Adipocyte (in vitro differentiated cells): ENCODE measurements around the gene SEC23B.
A peak's percentile ranks its signal among the peaks of the same experiment; 100 is the strongest.

Experiments
- DNase-seq: peaks from one replicate; pipeline ENCODE4 v3.0.0-alpha.2; 2015; ENCODE audit warnings: low read depth
- H3K27me3 ChIP-seq: replicated peaks from 2 replicates; pipeline ENCODE4 v1.7.0; 2013; ENCODE audit warnings: mild to moderate bottlenecking, low read length, moderate library complexity; ENCODE audit not compliant: control insufficient read depth, insufficient read depth
- H3K36me3 ChIP-seq: 2 replicates; pipeline ENCODE4 v1.7.0; 2013; ENCODE audit warnings: low read length, mild to moderate bottlenecking, moderate library complexity; ENCODE audit not compliant: control insufficient read depth, insufficient read depth, severe bottlenecking
- H3K4me1 ChIP-seq: 2 replicates; pipeline ENCODE4 v1.7.0; 2013; ENCODE audit warnings: mild to moderate bottlenecking, low read length, moderate library complexity; ENCODE audit not compliant: control insufficient read depth, insufficient read depth
- H3K4me3 ChIP-seq: 2 replicates; pipeline ENCODE4 v1.7.0; 2013; ENCODE audit warnings: mild to moderate bottlenecking, low read length, moderate library complexity
- H3K9ac ChIP-seq: 2 replicates; pipeline ENCODE4 v1.7.0; 2013; ENCODE audit warnings: mild to moderate bottlenecking, low read length, moderate library complexity
- H3K9me3 ChIP-seq: 2 replicates; pipeline ENCODE4 v1.7.0; 2013; ENCODE audit warnings: mild to moderate bottlenecking, low read length, moderate library complexity; ENCODE audit not compliant: control insufficient read depth

SEC23B gene

GRCh38 chr20:18553746-18554145, 46.0 kb downstream of the SEC23B start:
- no peak overlapping the region for H3K4me3 ChIP-seq
- no peak overlapping the region for H3K9ac ChIP-seq
- H3K4me1 ChIP-seq, result no peaks in the 10 kb centered on the region
- peaks cover 81% of the 10 kb centered on the region for H3K36me3 ChIP-seq
- no peaks in the 10 kb centered on the region for H3K27me3 ChIP-seq
- no peak for DNase-seq
- no peaks in the 10 kb centered on the region for H3K9me3 ChIP-seq

GRCh38 chr20:18566892-18567738, 59.4 kb downstream of the SEC23B start, which contains the start of gene SMIM26:
SMIM26 (plus strand) TSS chr20:18567432; CDS start chr20:18567479, 47 bp downstream.
- peak within 1 kb of the TSS; percentile 98 for H3K9ac ChIP-seq
- H3K9me3 ChIP-seq, result no peaks in the 10 kb centered on the region
- peak within 1 kb of the TSS; percentile 97 for H3K4me3 ChIP-seq
- H3K36me3 ChIP-seq, result peaks cover 20% of the 10 kb centered on the region
- DNase-seq, result peak; percentile 97
- peaks cover under 1% of the 10 kb centered on the region for H3K4me1 ChIP-seq
- no peaks in the 10 kb centered on the region for H3K27me3 ChIP-seq

DNA sequence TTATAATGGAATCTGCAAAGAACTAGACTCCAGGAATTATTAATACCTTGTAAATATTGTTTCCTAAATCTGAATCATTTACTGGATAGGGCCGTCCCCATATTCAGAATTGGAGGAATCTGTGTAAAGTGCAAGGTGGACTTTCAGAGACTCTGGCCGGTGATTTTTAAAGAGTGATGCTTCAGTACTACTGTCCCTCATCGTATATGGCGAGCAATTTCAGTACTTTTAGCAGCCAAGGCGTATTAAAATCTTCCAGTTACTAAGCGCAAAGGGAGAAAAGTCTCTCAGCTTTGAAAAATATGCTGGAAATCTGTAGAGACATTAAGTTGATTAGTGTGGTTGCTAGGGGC, 60.0 kb downstream of the SEC23B start:
- no peaks in the 10 kb centered on the region for H3K9me3 ChIP-seq
- H3K4me1 ChIP-seq, result no peaks in the 10 kb centered on the region
- H3K4me3 ChIP-seq, result peak overlapping the region; percentile 97
- H3K27me3 ChIP-seq, result no peaks in the 10 kb centered on the region
- H3K9ac ChIP-seq, result peak overlapping the region; percentile 98
- peaks cover 18% of the 10 kb centered on the region for H3K36me3 ChIP-seq
- peak; percentile 52 for DNase-seq

- no peak for DNase-seq
- Histone ChIP-seq H3K36me3 (peaks cover 15% of the 10 kb centered on the region), H3K9me3 (no peaks in the 10 kb centered on the region), H3K4me3 (no peak overlapping the region), H3K27me3 (no peaks in the 10 kb centered on the region), H3K4me1 (no peaks in the 10 kb centered on the region), H3K9ac (no peak overlapping the region)
Measured at GRCh38 chr20:18571009-18571408, 63.3 kb downstream of the SEC23B start.

- H3K36me3 ChIP-seq, result peaks cover 15% of the 10 kb centered on the region
- H3K9me3 ChIP-seq, result no peaks in the 10 kb centered on the region
- H3K4me1 ChIP-seq, result no peaks in the 10 kb centered on the region
- DNase-seq, result no peak
- H3K4me3 ChIP-seq, result no peak overlapping the region
- no peak overlapping the region for H3K9ac ChIP-seq
- H3K27me3 ChIP-seq, result no peaks in the 10 kb centered on the region
Measured at GRCh38 chr20:18571578-18571977, 63.8 kb downstream of the SEC23B start.

DNA sequence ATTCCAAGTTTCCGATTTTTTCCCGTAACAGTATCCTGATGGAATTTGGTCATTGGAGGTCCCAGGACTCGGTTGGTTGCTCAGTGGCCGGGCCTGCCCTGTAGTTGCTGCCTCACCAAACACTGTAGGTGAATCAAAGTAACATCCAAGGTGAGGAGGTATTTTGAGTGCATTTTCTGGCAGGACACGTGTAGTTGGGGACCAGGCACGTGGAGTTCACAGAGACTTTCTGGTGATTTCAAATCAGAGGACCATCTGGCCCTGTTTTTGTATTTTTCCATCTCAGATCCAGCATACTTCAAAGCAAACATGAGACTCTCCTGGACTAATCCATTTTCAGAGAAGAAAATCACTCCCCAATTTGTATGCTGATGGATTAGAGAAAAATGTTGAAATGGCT, 70.2 kb downstream of the SEC23B start:
- Histone ChIP-seq H3K27me3 (no peaks in the 10 kb centered on the region), H3K9ac (no peak overlapping the region), H3K4me1 (no peaks in the 10 kb centered on the region), H3K4me3 (no peak overlapping the region), H3K36me3 (no peaks in the 10 kb centered on the region), H3K9me3 (no peaks in the 10 kb centered on the region)
- DNase-seq, result no peak

GRCh38 chr20:18578581-18578980, 70.8 kb downstream of the SEC23B start:
- no peak for DNase-seq
- no peak overlapping the region for H3K9ac ChIP-seq
- H3K4me1 ChIP-seq, result no peaks in the 10 kb centered on the region
- no peak overlapping the region for H3K4me3 ChIP-seq
- H3K27me3 ChIP-seq, result no peaks in the 10 kb centered on the region
- no peaks in the 10 kb centered on the region for H3K9me3 ChIP-seq
- no peaks in the 10 kb centered on the region for H3K36me3 ChIP-seq

DNA sequence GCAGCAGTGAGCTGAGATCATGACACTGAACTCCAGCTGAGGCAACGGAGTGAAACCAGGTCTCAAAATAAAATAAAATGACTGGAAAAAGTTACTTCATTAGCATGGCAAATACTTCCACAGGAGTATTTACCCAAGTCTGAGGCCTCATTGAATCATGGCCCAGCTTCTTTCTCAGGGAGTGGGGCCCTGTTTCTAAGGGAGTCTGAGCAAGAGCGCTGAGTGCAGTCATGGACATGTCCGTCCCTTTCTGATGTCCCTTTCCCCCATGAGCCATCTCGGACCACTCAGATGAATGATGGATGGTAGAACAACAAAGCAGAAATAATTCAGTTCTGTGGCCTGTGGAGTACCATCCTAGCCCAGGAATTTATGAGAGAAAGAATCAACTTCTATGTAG, 72.3 kb downstream of the SEC23B start:
- H3K9me3 ChIP-seq, result no peaks in the 10 kb centered on the region
- H3K36me3 ChIP-seq, result no peaks in the 10 kb centered on the region
- DNase-seq, result no peak
- H3K4me1 ChIP-seq, result no peaks in the 10 kb centered on the region
- no peaks in the 10 kb centered on the region for H3K27me3 ChIP-seq
- H3K4me3 ChIP-seq, result no peak overlapping the region
- no peak overlapping the region for H3K9ac ChIP-seq

DNA sequence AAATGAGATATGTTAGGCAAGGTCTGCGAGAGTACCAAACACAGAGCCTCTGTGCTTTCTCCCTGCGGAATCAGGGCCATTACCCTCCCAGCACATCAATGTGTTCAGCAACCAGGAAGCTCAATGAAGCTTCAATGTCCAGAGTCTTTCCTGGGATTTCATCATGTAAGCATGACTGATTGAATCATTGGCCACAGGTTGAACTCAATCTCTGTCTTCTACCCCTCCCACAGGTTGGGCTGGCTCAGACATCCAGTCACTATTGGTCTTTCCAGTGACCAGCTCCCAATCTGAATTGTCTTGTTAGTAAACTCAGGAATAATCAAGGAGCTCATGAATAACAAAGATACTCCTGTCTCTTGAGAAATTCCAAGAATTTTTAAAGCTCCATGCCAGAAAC, 77.4 kb downstream of the SEC23B start:
- Histone ChIP-seq H3K9ac (no peak overlapping the region), H3K27me3 (no peaks in the 10 kb centered on the region), H3K4me1 (peaks cover 4% of the 10 kb centered on the region), H3K9me3 (peaks cover 3% of the 10 kb centered on the region), H3K4me3 (no peak overlapping the region), H3K36me3 (no peaks in the 10 kb centered on the region)
- peak; percentile 52 for DNase-seq

GRCh38 chr20:18587665-18588573, 80.2 kb downstream of the SEC23B start, which contains the start of gene DTD1:
DTD1 (plus strand) TSS chr20:18588054; CDS start chr20:18588073, 19 bp downstream.
- peak within 1 kb of the TSS; percentile 87 for H3K4me3 ChIP-seq
- H3K4me1 ChIP-seq, result peaks cover 4% of the 10 kb centered on the region
- H3K27me3 ChIP-seq, result no peaks in the 10 kb centered on the region
- no peaks in the 10 kb centered on the region for H3K36me3 ChIP-seq
- H3K9me3 ChIP-seq, result peaks cover 3% of the 10 kb centered on the region
- peak; percentile 97 for DNase-seq
- peak within 1 kb of the TSS; percentile 76 for H3K9ac ChIP-seq

DNA sequence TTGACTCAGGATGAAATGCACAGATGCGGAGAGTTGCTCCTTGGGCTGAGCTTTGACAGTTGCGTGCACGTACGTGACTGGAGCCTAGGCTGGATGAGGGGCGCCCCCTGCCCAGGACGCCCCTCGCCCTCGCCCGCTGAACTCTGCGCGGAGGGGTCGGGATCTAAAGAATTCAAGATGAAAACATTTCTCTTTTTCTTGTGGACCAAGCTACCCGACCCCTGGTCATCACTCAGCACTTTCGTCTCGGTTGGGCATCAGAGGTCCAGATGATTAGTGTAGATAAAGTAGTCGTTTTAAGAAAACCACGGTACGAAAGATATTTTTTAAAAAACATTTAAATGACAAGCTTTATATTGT, 80.8 kb downstream of the SEC23B start:
- Histone ChIP-seq H3K9me3 (peaks cover 3% of the 10 kb centered on the region), H3K9ac (peak overlapping the region; percentile 76), H3K4me3 (peak overlapping the region; percentile 87), H3K36me3 (peaks cover under 1% of the 10 kb centered on the region), H3K27me3 (no peaks in the 10 kb centered on the region), H3K4me1 (peaks cover 4% of the 10 kb centered on the region)
- DNase-seq, result no peak
